Erythroblast (primary cell): ENCODE results near the gene C9orf85.

Source experiments
- GATA1 ChIP-seq: IDR thresholded peaks from 2 replicates; pipeline ENCODE4 v1.6.1; 2011; ENCODE audit warnings: low read depth, mild to moderate bottlenecking, control low read depth, low read length, moderate library complexity
- POLR2A ChIP-seq: IDR thresholded peaks from 2 replicates; pipeline ENCODE4 v1.6.1; 2011; ENCODE audit warnings: mild to moderate bottlenecking, low read length

GRCh38 chr9:71876106-71876505 is 35.3 kb upstream of the C9orf85 start:
- TF ChIP-seq POLR2A: no peak
- no peak for TF ChIP-seq GATA1
